ENCODE results near the gene LZTS3. TPM values are rescaled to one million over a fixed set of nuclear protein-coding genes. Genes with fewer than 3 reads are reported as not detected.

The LZTS3 gene
- total and polyA plus RNA-seq, 10 of the 15 experiments (the other 5 are each of a cell fraction or from before 2014, with no cell fraction given) = 0.03 to 0.90 (median 0.22) TPM

GRCh38 chr20:3115190-3116107, 57.9 kb downstream of the LZTS3 start (continued):
- TF ChIP-seq KAT2A (conservative IDR thresholded peaks at IDR 0.05; ENCODE audit: control insufficient read depth, low read depth, low read length) = no peak
- no peak for TF ChIP-seq ELK1 (IDR thresholded peaks at IDR 0.05; ENCODE audit: low read depth, low read length)
- TF ChIP-seq, protein P1, sequence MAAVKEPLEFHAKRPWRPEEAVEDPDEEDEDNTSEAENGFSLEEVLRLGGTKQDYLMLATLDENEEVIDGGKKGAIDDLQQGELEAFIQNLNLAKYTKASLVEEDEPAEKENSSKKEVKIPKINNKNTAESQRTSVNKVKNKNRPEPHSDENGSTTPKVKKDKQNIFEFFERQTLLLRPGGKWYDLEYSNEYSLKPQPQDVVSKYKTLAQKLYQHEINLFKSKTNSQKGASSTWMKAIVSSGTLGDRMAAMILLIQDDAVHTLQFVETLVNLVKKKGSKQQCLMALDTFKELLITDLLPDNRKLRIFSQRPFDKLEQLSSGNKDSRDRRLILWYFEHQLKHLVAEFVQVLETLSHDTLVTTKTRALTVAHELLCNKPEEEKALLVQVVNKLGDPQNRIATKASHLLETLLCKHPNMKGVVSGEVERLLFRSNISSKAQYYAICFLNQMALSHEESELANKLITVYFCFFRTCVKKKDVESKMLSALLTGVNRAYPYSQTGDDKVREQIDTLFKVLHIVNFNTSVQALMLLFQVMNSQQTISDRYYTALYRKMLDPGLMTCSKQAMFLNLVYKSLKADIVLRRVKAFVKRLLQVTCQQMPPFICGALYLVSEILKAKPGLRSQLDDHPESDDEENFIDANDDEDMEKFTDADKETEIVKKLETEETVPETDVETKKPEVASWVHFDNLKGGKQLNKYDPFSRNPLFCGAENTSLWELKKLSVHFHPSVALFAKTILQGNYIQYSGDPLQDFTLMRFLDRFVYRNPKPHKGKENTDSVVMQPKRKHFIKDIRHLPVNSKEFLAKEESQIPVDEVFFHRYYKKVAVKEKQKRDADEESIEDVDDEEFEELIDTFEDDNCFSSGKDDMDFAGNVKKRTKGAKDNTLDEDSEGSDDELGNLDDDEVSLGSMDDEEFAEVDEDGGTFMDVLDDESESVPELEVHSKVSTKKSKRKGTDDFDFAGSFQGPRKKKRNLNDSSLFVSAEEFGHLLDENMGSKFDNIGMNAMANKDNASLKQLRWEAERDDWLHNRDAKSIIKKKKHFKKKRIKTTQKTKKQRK (IDR thresholded peaks at IDR 0.05; ENCODE audit: low read depth, low read length) = no peak
- no peak for TF ChIP-seq HSF1 (IDR thresholded peaks at IDR 0.05; ENCODE audit: low read depth, low read length)
- TF ChIP-seq, protein P2, sequence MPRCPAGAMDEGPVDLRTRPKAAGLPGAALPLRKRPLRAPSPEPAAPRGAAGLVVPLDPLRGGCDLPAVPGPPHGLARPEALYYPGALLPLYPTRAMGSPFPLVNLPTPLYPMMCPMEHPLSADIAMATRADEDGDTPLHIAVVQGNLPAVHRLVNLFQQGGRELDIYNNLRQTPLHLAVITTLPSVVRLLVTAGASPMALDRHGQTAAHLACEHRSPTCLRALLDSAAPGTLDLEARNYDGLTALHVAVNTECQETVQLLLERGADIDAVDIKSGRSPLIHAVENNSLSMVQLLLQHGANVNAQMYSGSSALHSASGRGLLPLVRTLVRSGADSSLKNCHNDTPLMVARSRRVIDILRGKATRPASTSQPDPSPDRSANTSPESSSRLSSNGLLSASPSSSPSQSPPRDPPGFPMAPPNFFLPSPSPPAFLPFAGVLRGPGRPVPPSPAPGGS (IDR thresholded peaks at IDR 0.05; ENCODE audit: borderline replicate concordance, insufficient read depth, low read depth, low read length, poor library complexity, severe bottlenecking) = no peak
- no peak for TF ChIP-seq KDM1A (IDR thresholded peaks at IDR 0.05; ENCODE audit: borderline replicate concordance)
- peak; percentile 65 for TF ChIP-seq RAD21 (IDR thresholded peaks at IDR 0.05; ENCODE audit: insufficient read depth, low read depth, low read length)
- TF ChIP-seq SIN3A (IDR thresholded peaks at IDR 0.05; ENCODE audit: low read depth, low read length) = no peak
- no peak for TF ChIP-seq LARP7 (IDR thresholded peaks at IDR 0.05)
- no peak for TF ChIP-seq PML (IDR thresholded peaks at IDR 0.05; ENCODE audit: low read length)
- TF ChIP-seq ZBTB40 (IDR thresholded peaks at IDR 0.05; ENCODE audit: borderline replicate concordance) = no peak
- TF ChIP-seq, protein P3, sequence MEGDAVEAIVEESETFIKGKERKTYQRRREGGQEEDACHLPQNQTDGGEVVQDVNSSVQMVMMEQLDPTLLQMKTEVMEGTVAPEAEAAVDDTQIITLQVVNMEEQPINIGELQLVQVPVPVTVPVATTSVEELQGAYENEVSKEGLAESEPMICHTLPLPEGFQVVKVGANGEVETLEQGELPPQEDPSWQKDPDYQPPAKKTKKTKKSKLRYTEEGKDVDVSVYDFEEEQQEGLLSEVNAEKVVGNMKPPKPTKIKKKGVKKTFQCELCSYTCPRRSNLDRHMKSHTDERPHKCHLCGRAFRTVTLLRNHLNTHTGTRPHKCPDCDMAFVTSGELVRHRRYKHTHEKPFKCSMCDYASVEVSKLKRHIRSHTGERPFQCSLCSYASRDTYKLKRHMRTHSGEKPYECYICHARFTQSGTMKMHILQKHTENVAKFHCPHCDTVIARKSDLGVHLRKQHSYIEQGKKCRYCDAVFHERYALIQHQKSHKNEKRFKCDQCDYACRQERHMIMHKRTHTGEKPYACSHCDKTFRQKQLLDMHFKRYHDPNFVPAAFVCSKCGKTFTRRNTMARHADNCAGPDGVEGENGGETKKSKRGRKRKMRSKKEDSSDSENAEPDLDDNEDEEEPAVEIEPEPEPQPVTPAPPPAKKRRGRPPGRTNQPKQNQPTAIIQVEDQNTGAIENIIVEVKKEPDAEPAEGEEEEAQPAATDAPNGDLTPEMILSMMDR (IDR thresholded peaks at IDR 0.05 in 2 of 3, conservative IDR thresholded peaks at IDR 0.05 in 1 of 3; ENCODE audit: control insufficient read depth in 2 of 3, extremely low read depth in 1 of 3, insufficient read depth in 1 of 3, low read depth in 3 of 3, low read length in 3 of 3) = peak; percentile 67 to 74 (median 70)
- no peak for TF ChIP-seq HDAC6 (IDR thresholded peaks at IDR 0.05; ENCODE audit: unreplicated experiment)
- no peak for TF ChIP-seq RBBP5 (conservative IDR thresholded peaks at IDR 0.05)
